Uterus (tissue), 2 donors: Measurements from ENCODE around the gene ZMIZ2.

Experiments
- POLR2A ChIP-seq, 2 donors: fragments of 450-650 bp; IDR thresholded peaks; one replicate each; pipeline ENCODE4 v1.6.1; 2016; ENCODE audit warnings: antibody characterized with exemption in 2 of 2, mild to moderate bottlenecking in 1 of 2, moderate library complexity in 1 of 2
- TF ChIP-seq, protein P1 (sequence below), 4 experiments: fragments of 200-600 bp in 2 of 4; fragments of 450-650 bp in 2 of 4; sonication (generic) in 2 of 4; IDR thresholded peaks; one replicate each; pipeline ENCODE4 v1.5.1; 2016 to 2019; ENCODE audit warnings: antibody characterized with exemption in 4 of 4, mild to moderate bottlenecking in 2 of 4, moderate library complexity in 1 of 4

GRCh38 chr7:44749992-44750391 is 1.3 kb downstream of the ZMIZ2 start:
- TF ChIP-seq, protein P1, sequence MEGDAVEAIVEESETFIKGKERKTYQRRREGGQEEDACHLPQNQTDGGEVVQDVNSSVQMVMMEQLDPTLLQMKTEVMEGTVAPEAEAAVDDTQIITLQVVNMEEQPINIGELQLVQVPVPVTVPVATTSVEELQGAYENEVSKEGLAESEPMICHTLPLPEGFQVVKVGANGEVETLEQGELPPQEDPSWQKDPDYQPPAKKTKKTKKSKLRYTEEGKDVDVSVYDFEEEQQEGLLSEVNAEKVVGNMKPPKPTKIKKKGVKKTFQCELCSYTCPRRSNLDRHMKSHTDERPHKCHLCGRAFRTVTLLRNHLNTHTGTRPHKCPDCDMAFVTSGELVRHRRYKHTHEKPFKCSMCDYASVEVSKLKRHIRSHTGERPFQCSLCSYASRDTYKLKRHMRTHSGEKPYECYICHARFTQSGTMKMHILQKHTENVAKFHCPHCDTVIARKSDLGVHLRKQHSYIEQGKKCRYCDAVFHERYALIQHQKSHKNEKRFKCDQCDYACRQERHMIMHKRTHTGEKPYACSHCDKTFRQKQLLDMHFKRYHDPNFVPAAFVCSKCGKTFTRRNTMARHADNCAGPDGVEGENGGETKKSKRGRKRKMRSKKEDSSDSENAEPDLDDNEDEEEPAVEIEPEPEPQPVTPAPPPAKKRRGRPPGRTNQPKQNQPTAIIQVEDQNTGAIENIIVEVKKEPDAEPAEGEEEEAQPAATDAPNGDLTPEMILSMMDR (IDR thresholded peaks at IDR 0.05), result no peak
- TF ChIP-seq POLR2A (IDR thresholded peaks at IDR 0.05), result no peak
